Bronchial epithelial cell (primary cell): Measurements from ENCODE around the gene PIGR. TPM values are rescaled to one million over a fixed set of nuclear protein-coding genes. Genes with fewer than 3 reads are reported as not detected.

Experiments
- DNase-seq: peaks from one replicate; pipeline ENCODE4 v3.0.0-alpha.2; 2010; ENCODE audit warnings: low read depth
- FAIRE-seq: peaks from 2 replicates; lab custom pipeline; 2011; peaks lifted over from hg19 to GRCh38; lab: Jason Lieb, UNC
- H3K27me3 ChIP-seq: 2 replicates; pipeline ENCODE4 v1.5.1; 2011; ENCODE audit warnings: low read length; ENCODE audit not compliant: control insufficient read depth, insufficient read depth
- H3K36me3 ChIP-seq: 2 replicates; pipeline ENCODE4 v1.5.1; 2011; ENCODE audit warnings: low read length; ENCODE audit not compliant: control insufficient read depth, insufficient read depth
- H3K4me3 ChIP-seq: 2 replicates; pipeline ENCODE4 v1.5.1; 2011; ENCODE audit warnings: mild to moderate bottlenecking, low read depth, low read length, control low read depth
- CTCF ChIP-seq: IDR thresholded peaks from 2 replicates; pipeline ENCODE4 v1.5.1; 2011; ENCODE audit warnings: mild to moderate bottlenecking, moderate library complexity, low read length, control low read depth, inconsistent platforms; ENCODE audit not compliant: insufficient read depth, severe bottlenecking
- total RNA-seq: library from RNA; depleted of rRNA; stranded (reverse); fragments of >200 nt; gene quantifications from 2 replicates; pipeline ENCODE4 v1.2.1, GENCODE V29; 2014

The PIGR gene
- total RNA-seq, 1 donor from 2014 or later = under 0.01 TPM

GRCh38 chr1:206985162-206985749, 39.0 kb upstream of the PIGR start:
- H3K27me3 ChIP-seq = no peaks in the 10 kb centered on the region
- DNase-seq = no peak

GRCh38 chr1:206982216-206982615, 36.0 kb upstream of the PIGR start:
- DNase-seq (no peak), FAIRE-seq (no peak)
- H3K36me3 ChIP-seq = no peaks in the 10 kb centered on the region
- no peaks in the 10 kb centered on the region for H3K27me3 ChIP-seq
- TF ChIP-seq CTCF = peak; percentile 73
- H3K4me3 ChIP-seq = no peak overlapping the region

More at GRCh38 chr1:206985162-206985749, 39.0 kb upstream of the PIGR start:
- no peaks in the 10 kb centered on the region for H3K36me3 ChIP-seq
- H3K4me3 ChIP-seq = no peak overlapping the region
- no peak for FAIRE-seq
- no peak for TF ChIP-seq CTCF

GRCh38 chr1:206979379-206980043, 33.2 kb upstream of the PIGR start:
- TF ChIP-seq CTCF = peak; percentile 62
- DNase-seq (peak; percentile 43), FAIRE-seq (no peak)
- Histone ChIP-seq H3K36me3 (no peaks in the 10 kb centered on the region), H3K27me3 (no peaks in the 10 kb centered on the region), H3K4me3 (no peak overlapping the region)

- Histone ChIP-seq H3K4me3 (no peak overlapping the region), H3K36me3 (no peaks in the 10 kb centered on the region), H3K27me3 (no peaks in the 10 kb centered on the region)
- DNase-seq = no peak
- no peak for TF ChIP-seq CTCF
- no peak for FAIRE-seq
These were observed 32.0 kb upstream of the PIGR start for GRCh38 chr1:206978259-206978658.

GRCh38 chr1:206975306-206975705, 29.0 kb upstream of the PIGR start:
- no peaks in the 10 kb centered on the region for H3K27me3 ChIP-seq
- DNase-seq (peak; percentile 17), FAIRE-seq (no peak)
- TF ChIP-seq CTCF = no peak
- H3K36me3 ChIP-seq = no peaks in the 10 kb centered on the region
- H3K4me3 ChIP-seq = no peak overlapping the region
